OCI-LY1 (cell line): ENCODE measurements around the gene TP53AIP1.

Experiments
- CTCF ChIP-seq: fragments of 200-600 bp; sonication (generic), shearing (Covaris generic); IDR thresholded peaks from 2 replicates; pipeline ENCODE4 v1.5.1; 2017; ENCODE audit warnings: mild to moderate bottlenecking, antibody characterized with exemption, low read length, moderate library complexity, mixed read lengths
- EZH2 ChIP-seq: fragments of 200-600 bp; sonication (generic), shearing (Covaris generic); IDR thresholded peaks from 2 replicates; pipeline ENCODE4 v1.8.0; 2017; ENCODE audit warnings: borderline replicate concordance, mixed run types, mild to moderate bottlenecking, antibody characterized with exemption, low read length, moderate library complexity, mixed read lengths

DNA sequence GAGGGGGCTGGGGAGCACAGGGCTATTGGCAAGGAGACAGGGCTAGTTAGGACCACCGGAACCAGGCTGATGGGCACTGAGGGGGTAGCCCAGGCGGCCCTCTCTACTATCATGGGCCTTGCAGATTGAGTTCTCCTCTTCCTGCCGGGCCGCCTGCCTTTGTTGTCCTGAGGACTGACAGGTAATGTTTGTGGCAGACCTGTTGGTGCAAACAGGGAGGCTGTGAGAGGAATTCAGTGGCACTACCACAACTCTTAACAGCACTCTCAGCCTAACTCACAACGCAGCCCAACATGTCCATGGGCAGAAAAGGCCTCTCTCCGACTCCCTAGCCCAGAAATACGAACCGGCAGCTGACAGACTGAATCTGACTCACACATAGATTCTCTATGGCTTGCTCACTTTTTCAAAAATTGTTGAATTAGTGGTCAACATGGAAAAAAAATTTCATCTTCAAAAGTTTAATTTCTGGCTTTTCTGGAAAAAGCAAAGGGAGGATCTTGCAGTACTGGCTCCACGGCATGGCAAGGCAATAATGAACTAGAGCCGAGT is 40.1 kb downstream of the TP53AIP1 start:
- TF ChIP-seq CTCF (no peak), EZH2 (no peak)
